Endometrial microvascular endothelial cells (primary cell): Measurements from ENCODE around the gene SH2D7. TPM values are rescaled to one million over a fixed set of nuclear protein-coding genes. Genes with fewer than 3 reads are reported as not detected.

Source experiments
- in situ Hi-C: cut with HindIII; loops from 2 replicates; pipeline ENCODE4 v1.10.0; 2017; ENCODE audit warnings: low sequenced_read_pairs, low pct_unique_long_range_greater_than_20kb; ENCODE audit errors: inconsistent ontology term
- total RNA-seq: library from RNA; depleted of rRNA; stranded (reverse); fragments of >200 nt; gene quantifications from one replicate; pipeline ENCODE4 v1.2.3, GENCODE V29; 2015; ENCODE audit errors: inconsistent ontology term

Gene SH2D7
- not detected for total RNA-seq

DNA sequence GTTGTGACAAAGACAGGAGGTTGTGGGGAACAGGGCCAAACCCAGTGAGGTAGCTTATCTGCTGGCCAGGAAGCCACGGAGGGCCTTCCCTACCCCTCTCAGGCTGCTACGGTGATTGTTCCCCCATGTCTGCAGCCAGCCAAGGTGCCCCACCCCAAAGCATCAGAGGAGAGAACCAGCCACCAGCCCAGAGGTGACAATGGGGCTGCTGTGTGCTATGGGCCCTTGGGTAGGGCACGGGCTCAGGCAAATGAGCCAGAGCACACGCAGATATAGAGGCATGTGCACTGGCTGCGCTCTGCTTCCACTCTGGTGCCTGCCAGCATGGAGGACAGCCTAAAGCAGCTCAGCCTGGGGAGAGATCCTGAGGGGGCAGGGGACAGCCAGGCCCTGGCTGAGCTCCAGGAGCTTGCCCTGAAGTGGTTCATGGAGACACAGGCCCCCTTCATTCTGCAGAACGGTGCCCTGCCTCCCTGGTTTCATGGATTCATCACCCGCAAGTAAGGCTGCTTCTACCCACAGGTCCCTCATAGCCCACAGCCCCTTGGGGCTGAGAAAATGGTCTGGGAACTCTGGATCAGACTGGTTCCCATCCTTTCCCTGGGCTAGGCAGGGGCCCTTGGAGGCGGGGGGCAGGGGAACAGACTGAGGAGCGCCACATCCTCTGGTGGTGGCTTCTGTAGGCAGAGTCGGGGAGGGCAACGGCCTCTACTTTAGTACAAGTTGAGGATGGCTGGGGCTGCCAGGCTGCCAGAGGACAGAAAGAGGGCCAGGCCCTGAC lies at the start of gene SH2D7:
Gene SH2D7, plus strand, starts transcription at position 301 of the 781 bp plus-strand sequence. Its CDS starts 24 bp downstream, at position 325.
- in situ Hi-C loops, result no loop called here

DNA sequence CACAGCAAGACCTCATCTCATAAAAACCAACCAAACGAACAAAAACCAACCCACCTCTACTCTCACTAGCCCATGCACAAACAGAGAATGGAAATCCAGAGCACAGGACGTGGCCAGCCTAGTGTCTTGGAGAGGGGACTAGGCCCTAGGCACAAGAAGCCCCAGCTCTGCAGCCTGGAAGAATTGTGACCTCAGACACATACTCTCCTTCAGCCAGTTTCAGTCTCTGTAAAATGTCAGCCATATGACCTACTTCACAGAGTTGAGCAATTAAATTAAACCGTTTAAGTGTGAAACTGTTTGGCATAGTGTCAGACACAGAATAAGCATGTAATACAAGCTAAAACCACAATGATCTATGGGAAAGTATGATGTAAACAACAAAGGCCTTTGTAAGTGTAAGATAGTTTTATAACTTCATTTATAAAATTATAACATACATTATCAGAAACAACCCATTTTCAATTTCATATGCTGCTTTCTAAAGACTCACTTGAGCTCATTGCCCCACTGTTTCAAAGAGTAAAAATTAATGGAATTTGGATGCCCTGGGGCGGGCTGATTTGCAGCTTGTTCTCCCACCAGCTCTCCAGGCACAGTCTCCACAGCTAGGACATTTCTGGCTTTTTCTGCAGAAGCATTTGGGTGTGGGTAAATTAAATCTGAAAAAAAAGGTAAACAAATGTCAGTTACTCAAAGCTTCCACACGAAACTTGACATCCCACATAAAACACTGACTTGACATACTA lies 47.8 kb upstream of the SH2D7 start:
- in situ Hi-C loops, result no loop called here

DNA sequence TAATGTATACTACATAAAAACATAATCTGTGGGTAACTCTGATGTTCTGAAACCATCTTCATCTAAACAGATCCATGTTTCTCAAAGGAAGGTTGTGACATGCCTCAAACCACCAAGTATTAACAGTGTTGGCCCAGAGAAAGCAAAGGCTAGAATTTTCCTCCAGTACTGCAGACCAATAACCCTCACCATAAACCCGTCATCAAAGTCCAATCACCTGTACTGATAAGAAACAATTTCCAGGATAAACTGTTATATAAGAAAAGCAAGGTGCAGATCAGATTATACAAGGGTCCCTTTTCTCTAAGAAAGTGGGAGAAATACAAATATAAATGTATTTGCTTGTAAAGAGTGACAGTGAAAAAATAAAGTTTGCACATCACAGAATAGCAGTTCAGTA lies 47.2 kb upstream of the SH2D7 start:
- in situ Hi-C loops, result no loop called here

DNA sequence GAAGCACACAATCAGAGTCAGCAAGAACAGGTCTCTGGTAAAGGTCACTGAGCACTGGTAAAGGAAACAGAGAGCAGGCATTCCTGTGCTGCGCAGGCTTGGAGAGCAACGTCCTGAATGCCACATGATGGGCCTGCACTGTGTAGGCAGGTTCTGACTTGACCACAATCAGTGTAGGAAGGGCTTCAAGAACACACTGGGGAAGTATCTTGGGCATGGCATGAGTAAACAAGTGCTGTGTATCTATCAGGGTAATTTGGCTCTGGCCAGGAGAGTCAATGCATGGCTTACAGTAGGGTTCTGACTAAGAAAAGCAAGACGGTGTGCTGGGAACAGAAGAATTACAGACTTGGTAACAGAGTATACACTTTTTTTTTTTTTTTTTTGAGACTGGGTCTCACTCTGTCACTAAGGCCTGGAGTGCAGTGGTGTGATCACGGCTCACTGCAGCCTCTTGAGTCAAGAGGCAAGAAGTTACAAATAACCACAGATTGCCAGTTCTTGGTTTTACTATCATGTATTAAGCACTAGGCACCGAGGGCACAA lies 45.5 kb upstream of the SH2D7 start:
- in situ Hi-C loops, result no loop called here

DNA sequence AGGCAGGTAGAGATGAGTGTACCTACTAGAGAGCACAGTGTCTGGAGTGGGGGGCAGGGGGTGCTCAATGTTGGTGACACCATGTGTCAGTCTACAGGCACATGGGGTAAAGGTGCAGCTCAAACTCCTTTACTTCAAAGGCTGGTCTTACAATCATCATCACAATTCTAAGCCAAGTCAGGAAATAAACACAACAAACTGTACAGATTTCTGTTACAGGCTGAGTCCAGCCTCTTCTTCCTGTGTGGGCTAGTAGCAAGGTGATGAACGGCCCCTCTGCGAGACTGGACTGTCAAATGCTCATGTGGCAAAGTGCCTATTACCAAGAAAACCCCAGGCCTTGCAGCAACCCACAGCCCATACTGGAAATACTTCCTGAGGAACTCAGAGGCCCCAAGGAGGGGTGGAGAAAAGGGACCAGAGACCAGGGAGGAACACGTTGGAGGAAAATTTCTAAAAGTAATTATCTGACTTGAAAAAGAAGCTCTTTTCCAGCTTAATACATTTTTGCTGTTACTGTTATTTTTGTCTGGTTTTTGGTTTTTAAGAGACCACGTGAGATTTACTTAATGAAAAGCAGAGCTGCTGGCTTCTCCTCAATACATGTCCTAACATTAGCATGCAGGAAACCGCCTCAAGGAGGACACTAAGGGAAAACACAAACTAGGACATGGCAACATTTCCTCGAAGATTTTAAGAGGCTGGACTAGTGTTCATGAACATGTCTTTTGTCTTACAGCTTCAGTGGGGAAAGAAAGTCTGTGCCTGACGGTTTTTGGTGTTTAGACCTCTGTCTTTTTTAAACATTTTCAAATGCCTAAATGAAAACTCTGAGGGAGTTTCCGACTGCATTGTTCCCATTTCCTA lies 44.4 kb upstream of the SH2D7 start:
- in situ Hi-C loops, result no loop called here

DNA sequence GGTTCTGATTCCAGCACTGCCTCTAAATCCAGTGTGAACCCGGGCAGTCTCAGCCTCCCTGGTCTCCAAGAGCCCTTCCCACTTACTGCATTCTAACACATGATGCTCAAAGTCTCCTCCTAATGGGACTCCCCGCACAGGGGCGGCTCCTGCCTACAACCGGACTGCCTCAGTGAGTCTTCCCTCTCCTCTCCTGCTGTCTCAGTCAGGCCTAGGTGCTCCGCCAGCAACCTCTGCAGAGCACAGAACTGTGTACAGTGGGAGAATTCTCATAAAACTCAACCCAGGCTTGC lies 43.8 kb upstream of the SH2D7 start:
- in situ Hi-C loops, result no loop called here

DNA sequence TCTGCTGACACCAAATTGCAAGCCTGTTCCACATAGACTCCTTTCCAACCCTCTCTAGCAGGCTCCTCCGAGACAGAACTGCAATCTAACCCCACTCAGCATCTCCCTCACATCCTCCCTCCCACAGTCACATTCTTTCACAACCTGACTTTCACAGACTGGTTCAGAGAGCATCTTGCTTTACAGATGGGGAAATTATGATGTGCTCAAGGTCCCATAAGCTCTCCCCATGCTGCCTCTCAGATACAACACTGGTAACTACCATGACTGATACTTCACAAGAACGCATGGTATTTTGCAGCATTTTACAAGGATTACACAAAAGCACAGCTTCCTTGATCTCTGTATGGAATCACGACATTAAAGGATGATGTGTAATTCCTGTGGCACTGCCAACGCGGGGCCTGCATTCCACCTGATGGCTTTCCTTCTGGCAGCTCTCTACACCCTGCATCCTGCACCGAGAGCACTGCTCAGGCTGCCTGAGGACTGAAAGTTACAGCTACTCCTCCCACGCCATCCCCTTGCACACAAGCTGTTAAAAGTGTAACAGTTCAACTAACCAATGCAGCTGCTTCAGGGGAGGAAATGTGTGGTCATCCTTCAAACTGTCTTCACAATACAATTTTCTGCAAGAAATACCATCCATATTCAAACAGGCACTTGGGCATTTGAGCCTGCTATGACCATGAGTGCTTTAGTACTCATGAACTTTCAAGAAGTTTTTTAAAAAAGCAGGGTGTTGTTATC lies 42.5 kb upstream of the SH2D7 start:
- in situ Hi-C loops, result no loop called here

DNA sequence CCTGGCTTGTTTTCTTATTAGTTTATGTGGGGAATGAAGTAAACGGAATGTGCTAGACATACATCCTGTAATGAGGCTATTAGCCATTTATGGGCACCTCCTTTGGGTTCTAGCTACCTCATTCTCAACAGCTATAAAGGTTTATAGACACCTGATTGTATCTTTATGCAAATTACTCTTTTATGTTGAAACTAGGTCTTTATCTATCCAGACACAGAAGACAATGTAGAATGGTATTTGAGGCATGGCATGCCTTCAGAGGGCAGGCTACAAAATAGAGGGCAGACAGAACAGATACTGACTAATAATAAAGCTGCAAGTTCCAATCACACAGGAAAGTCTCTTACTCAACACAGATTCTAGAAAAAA lies 41.9 kb upstream of the SH2D7 start:
- in situ Hi-C loops, result no loop called here

DNA sequence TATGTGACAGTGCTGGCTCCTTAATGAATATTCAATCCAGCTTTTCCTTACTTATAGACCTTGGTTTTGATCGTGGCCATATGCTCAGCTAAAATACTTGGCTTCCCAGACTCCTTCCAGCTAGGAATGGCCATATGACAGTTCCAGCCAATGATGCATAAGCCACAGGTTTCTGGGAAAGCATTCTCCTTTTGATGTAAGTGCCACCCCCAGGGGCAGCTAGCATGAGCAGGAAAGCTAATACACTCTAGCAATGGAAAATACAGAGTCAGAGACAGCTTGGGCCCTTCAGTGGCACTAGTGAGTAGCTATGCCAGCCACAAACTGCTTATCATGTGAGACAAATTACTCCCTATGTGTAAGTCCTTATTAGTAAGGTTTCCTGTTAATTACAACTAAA lies 41.5 kb upstream of the SH2D7 start:
- in situ Hi-C loops, result no loop called here

DNA sequence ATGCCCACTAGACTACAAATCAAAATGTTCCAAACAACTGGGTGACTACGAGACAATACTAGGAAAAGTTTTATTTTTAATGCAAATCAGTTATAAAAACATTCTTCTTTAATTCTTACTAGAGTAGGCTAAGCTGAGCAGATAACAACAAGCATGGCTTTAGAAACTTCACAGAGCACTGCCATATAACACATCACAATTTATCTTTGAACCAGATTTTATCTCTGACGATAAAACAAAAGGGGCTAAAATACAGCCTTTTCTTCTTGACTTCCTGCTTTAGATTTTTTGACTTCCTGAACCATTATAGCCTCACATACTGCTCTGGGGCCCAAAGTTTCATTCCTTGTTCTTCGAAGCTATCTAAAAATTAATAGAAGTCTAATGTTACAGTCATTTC lies 40.8 kb upstream of the SH2D7 start:
- in situ Hi-C loops, result no loop called here

DNA sequence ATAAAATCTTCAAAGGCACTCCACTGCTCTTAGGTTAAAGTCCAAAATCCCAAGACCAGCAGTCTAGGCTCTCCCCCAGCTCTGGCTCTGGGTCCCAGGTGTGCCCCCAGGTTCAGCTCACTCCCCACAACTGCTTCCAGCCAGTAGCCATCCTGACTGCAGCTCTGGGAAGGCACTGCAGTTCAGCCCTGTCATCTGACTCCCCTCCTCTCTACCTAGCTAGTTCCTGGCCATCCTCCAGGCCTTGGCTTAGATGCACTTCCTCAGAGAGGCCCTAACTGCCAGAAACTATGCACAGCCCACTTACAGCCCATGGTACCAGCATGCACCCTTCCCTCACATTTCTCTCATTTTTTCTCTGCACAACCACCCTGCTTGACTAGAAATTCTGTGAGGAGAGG lies 40.4 kb upstream of the SH2D7 start:
- in situ Hi-C loops, result no loop called here

DNA sequence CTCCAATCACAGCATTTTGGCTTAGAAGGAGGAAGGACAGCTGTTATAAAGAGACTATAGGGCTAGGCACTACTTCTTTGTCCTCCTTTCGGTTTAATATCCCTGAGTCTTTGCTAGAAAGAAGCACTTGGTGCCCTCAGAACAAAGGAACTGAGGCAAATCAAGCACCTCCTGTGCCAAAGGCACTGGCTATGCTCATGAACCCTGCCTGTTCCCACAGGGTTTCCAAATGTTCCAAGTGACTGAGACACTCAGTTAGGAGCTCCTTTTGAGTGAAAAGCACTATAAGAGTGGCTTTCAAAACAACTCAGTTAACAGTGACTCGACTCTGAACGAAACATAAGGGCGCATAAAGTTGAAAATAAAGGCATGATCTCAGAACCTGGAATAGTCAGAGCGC lies 39.8 kb upstream of the SH2D7 start:
- in situ Hi-C loops, result no loop called here

DNA sequence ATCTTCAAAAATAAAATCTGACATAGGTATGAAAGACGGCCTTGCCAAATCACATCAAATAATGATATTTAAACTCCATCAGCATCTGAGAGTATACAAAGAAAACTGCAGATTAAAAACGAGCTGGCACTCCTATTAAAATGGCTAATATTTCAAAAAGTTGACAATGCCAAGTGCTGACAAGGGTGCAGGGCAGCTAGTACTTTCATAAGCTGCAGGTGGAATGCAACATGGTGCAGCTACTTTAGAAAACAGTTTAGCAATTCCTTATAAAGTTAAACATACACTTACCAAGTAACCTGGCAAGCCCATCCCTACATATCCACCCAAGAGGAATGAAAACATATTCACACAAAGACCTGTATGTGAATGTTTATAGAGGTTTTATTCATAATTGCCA lies 37.8 kb upstream of the SH2D7 start:
- in situ Hi-C loops, result no loop called here

DNA sequence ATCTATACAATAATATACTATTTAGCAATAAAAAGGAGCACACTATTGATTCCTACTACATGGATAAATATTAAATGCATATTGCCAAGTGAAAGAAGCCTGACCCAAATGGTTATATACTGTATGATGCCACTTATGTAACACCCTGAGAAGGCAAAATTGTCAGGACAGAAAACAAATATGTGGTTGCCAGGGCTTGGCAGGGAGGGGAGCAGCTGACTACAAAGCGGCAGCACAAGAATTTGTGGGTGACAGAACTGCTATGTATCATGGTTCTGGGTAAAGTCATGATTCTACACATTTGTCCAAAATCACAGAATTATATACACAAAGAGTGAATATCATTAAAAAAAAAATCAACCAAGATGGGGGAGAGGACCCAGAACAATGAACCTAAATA lies 37.4 kb upstream of the SH2D7 start:
- in situ Hi-C loops, result no loop called here

DNA sequence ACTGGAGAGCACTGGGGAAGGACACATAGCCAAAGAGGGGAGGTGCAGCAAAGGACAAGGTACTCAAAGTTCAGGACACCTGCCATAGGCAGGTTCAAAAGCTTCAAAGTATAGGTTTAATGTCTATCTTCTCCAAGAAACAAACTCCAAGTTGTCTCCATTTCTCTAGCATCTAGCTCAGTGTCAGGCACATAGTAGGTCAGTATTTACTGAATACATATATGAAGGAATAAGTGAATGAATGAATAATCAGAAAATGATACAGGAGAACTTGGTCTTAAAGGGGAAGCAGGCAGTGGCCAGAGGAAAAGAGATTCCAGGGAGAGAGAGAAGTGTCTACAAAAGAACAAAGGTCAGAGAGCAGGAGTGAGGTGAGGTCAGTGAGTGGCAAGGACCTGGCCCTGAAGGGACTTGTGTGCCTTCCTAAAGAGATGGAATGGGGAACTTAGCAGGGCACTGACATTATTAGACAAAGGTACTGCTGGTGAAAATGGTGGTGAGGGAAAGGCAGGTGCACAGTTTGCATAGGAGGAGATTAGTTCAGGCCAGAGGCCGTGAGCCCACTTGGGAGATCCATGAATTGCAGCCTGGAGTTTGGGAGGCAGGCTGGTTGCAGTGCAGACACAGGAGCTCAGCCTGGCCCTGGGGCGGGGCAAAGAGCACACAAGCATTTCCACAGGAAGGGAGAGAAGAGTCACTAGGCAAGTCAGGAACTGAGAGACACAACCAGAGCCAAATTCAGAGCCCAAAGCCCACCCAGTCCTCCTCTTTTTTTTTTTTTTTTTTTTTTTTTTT lies 36.2 kb upstream of the SH2D7 start:
- in situ Hi-C loops, result no loop called here

DNA sequence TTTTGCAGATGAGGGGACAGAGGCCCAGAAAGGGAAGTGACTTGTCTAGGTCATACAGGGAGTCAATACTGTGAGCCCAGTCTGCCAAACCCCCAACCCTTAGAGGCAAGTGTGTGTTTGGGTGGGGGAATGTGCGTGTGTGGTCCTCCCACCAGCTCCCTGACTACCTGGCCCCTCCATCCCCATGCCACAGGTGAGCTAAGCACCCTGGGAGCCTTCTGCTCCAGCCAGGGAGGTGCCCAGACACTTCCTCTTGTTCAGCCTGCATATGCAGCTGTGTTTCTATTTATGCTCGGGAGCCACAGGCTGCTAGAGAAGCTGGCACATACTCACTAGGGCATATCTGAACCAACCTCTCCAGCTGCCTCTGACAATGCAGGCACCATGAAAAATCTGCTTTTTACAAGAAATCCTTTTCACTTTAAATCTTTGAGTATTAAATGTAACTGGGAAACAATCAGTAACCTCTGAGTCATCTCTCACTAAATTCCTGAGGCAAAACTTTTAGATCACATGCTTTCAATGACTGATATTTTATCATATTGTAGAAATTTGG lies 35.6 kb upstream of the SH2D7 start:
- in situ Hi-C loops, result no loop called here

DNA sequence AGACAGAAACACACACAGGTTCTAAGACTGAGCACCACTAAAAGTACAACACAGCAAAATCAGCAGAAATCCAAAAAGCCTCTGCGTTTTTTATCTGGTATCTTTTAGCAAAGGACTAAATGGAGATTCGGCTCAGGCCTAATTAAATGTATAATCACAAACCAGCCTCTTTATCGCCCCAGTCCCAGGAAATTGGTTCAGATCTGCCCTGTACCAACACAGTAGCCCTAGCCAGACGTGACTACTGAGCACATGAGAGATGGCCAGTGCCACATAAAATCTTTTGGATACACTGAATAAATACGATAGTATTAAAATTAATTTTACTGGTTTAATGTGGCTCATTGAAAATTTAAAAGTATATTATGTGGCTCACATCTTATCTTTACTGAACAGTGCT lies 34.6 kb upstream of the SH2D7 start:
- in situ Hi-C loops, result no loop called here

DNA sequence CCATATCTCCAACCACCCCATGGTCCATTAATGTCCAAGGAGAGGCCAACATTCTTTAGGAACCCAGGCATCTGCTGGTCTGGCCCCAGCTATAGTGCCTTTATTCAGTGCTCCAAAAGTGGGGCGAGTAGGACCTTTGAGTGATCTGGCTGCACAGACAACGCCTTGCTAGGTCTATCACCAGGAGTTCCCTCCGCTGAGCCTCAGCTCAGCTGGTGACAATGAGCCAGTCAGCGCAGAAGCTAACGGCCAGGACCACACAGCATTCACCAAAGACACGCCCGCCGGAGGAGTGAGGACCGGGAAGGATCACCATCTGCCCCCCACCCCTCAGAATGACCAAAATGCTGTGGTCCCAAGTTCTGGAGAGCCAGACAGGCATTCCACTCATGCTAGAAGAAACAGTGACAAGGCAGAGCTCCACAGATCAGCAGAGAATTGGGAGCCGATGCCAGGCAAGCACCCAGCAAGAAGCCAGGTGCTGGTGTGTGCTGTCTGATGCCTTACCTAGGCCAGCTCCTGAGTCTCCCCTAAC lies 33.9 kb upstream of the SH2D7 start:
- in situ Hi-C loops, result no loop called here
